GM18498 (cell line): ENCODE measurements around the gene IKZF2.

Experiments used
- ATAC-seq: cut with Tn5 transposase; IDR thresholded peaks from one replicate; pipeline ENCODE4 v1.9.1; 2021; ENCODE audit warnings: mild to moderate bottlenecking, moderate library complexity; ENCODE audit not compliant: unreplicated experiment

The IKZF2 gene

DNA sequence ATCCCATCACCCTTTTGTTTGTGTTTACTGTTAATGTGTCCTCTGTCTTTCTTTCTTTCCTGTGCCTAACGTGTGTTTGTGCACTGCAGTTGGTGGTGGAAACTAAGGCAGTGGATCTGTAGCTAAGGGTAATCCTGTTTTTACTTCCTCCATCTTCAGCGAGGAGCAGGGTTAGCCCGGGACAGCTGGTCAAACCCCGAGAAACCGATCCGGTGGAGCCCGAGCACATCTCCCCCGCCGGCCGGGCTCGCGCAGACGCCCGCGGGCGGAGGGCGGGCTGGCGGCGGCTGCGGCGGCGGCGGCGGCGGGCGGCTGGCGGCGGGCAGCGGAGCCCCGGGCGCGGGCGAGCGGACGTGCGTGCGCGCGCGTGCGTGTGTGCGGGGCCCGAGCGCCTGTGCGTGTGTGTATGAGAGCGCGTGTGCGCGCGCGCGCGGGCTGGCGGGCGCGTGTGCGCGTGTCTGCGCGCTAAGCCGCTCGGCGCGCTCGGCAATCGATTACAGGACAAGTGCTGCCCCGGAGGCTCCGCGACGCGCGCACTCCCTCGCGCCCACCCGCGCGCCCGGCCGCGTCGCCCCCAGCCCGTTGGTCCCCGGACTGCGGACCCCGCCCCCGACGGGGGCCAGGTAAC, at the start of gene IKZF2:
IKZF2 (minus strand) TSS at position 176 of the 628 bp plus-strand sequence. CDS start 2,983 bp downstream, outside the sequence.
- peak; percentile 68 for ATAC-seq

DNA sequence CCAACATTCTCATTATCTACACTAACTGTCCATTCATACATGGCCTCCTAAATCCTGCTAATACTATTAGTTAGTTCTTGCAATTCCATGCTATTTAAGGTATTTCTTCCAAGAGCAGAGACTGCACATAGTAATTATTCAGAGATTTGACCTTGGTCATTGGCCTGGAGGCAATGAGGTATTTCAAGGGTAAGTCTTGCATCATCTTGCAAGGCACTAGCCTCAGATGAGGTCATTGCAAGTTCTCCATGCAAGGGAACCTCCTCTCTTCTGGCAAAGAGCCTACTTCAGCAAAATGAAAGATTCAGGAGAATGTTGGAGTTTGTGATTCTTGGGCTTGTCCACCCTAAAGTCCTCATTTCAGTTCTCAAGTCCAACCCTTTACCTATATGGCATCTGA, 48.5 kb upstream of the IKZF2 start:
- ATAC-seq, result no peak

DNA sequence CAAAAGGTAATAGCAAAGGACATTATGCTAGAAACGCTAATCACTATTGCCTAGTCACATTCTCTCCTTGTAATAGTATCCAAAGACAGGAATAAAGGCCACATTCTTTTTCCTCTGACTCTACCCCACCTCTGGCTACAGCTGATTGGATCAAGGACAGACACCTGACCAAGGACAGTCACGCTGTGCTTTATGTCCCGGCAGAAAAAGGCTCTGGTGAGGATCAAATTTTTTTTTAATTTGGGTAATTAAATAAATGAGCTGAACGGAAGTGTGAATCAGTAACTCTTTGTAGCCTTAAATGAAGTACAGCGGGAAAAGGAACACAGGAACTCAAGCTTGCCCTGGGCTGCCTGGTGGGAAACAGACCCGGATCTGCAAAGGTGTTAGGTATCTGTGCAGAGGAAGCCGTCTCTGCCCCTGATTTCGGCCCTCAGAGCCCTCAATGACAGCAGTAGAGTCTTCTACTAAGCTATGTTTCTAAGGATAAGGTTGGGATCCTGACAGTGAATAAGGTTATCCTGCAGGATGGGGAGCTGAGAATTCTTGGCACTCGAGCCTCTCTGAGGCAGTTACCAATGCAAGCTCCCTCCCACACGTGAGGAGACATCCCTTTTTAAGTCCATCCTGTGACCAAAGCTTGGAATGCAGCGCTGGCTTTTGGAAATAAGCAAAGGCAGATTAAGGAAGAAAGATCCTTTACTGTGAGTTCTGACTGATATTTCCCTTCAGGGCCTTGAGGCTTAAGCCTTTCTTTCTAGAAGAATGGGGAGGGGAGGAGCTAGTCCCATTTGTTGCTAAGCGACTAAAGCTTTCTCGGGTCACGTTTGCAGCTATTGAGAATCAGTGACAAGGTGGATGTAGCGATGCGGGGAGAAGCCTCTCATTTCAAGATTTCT, 37.8 kb upstream of the IKZF2 start:
- no peak for ATAC-seq

DNA sequence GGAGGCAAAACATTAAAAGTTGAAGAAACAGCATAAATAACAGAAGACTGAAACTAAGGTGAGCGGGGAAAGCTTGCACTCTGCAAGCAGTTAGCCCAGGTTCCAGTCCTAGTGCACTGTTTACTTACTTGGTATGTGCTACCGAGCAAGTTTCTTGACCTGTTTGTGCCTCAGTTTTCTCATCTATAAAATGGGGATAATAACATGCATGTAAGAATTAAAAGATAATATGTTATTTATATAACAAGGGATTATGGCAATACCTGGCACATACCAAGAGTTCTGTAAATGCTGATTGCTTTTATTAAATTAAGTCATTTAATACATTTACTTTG, 37.1 kb upstream of the IKZF2 start:
- no peak for ATAC-seq

DNA sequence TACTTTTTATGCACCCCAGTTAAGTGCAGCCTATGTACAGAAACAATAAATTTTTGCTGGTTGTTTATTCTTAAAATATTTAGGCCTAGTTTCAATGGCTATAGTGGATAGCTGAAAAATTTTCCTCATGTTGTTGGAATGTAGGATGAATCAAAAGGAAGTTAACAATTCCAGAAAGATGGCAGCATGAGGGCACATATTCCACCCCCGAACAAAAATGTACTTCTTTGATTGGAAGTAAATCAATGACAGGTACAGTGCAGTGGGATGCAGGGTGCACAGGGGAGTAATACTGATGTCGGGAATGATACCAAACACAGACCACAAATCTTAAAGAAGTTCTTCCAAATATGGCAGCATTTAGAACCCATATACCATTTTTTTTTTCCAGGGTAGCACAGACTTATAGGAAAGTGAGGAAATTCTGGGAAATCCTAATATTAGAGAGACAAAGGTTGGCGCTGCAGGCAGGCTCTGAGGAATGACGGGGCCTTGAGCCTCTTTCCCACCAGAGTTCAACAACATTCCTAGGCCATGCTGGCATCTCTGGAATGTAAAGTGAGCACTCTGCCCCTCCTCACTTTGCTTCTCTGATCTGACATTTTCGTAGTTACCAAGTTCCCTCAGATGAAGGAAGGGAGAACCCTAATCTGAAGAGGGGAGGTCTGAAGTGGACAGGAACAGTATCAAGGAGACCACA, 36.6 kb upstream of the IKZF2 start:
- no peak for ATAC-seq

DNA sequence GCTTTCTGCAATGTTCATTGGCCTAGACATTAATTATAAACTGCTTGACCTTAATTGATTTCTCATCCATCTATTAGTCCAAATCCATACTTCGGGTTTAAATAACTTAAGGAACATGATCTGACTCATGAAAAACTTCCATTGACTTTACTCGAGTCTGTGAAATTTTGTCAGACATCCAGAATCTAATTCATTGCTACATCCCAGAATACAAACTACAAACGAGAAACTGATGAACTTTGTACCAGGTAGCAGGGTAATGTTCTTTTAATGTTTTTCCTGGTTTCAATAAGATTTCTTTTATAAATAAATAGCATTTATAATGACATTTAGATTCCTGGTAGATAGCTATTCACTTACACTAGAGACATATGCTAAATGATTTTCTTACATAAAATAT, 36.0 kb upstream of the IKZF2 start:
- ATAC-seq, result no peak

DNA sequence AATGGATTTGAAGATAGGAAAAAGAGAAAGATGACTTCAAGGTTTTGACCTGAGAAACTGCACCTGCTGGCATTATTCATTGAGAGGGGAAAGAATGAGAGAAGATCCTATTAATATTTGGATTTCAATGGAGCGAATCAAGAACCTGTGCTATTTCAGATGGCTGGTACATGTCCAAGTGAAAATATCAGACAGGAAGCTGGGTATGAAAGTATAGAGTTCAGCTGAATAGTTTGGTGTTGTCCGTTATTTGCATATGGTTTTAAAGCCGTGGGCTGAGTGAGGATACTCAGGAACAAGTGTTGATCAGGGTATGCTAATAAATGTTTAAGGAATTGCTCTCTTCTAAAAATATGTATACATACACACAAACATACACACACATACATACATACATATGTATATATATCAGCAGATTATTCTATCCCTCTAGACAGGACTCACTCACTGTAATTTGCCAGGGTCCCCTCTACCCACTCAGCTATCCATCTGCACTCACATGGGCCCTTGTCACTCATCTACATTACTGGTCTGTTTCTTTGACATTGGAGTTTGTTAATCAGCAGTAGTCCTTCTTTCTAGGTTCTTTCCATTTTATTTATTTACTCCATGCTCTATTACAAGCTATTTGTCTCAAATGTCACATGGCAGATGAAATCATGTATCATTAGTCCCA, 33.9 kb upstream of the IKZF2 start:
- ATAC-seq, result peak; percentile 99

DNA sequence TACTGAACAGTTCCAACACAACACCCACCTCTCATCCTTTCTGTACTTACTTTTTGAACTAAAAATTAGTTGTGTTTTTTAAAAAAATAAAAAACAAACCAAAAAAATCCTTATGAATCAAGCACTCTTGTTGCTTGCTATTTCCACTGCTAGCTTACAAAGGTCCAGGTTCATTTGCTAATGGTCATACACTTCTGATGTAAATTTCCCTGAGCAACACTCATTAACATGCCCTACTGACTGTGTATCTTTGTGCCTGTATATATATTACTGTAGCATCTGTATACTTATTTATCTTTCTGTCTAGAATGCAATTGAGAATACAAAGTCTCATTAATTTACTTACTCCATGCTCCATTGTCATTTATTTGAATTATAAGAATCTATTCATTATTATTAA, 30.3 kb upstream of the IKZF2 start:
- ATAC-seq, result no peak

DNA sequence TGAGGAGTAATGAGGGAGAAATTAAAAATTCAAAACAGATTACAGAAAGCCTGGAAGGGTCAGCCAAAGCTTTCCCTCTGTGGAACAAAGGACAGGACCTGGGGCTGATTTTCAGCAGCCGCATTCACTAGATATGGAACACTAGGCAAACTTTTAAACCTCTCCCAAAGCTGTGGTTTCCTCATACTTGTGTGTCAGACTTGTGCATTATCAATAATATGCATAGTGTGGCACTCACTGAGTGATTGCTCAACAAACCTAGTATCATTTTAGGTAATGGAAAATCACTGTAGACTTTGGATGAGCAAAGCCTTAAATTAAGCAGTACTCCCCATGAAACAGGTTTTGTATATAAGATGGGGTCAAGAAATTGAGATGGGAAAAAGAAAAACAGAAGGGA, 26.3 kb upstream of the IKZF2 start:
- ATAC-seq, result no peak

DNA sequence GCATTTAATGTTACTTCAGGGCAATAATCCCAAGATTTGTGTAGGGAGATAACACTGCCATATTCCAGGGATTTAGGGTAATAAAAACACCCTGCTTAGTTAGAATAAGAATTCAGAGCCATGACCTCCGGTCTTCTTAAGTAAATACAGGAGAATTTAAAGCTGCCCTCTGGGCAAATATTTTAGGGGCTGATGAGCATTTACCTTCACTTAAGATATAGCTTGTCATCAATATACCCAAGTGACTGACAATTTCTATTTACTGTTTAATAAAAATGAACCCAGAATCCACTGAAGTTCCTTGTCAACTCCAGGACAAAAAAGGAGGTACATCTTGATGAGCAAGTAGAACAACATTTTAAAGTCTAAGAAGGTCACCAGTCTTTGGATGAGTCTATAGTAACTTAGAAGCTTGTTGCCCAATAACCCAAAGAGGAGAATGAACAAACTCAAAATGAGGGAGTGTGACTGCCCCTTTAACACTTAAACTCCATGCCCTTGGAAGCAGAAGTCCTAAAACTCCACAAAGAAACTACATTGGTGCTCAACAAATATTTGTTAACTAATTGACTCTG, 24.3 kb upstream of the IKZF2 start:
- no peak for ATAC-seq

DNA sequence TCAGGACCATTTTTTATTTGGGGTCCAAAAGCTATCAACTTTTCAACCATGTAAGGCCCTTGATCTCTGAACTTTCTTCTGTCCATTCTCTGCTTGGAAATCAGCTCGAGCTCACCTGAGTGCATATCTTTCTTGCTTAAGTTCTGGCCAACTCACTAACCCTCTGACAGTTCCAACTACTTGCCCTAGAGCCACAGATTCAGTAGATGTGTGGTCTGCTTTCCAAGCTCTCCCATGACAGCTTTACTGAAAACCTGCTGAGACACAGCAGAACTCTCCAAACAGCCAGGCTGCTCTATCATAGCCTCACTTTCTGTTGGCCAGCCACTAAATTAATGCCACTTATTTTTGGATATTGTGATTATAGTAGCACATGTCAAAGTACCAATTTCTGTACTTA, 21.2 kb upstream of the IKZF2 start:
- ATAC-seq, result no peak

DNA sequence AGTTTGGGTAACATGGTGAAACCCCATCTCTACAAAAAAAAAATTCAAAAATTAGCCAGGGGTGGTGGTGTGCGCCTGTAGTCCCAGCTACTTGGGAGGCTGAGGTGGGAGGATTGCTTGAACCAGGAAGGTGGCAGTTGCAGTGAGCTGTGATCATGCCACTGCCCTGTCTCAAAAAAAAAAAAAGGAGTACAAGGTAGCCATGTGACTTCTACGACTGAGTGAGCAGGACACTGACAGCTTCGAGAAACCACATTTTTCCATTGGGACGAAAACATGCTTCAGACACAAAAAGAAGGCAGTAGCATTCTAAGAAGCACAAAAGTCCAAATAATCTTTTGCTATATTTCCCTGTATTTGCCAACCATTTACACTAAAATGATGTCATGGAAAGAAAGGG, 19.7 kb upstream of the IKZF2 start:
- ATAC-seq, result no peak

DNA sequence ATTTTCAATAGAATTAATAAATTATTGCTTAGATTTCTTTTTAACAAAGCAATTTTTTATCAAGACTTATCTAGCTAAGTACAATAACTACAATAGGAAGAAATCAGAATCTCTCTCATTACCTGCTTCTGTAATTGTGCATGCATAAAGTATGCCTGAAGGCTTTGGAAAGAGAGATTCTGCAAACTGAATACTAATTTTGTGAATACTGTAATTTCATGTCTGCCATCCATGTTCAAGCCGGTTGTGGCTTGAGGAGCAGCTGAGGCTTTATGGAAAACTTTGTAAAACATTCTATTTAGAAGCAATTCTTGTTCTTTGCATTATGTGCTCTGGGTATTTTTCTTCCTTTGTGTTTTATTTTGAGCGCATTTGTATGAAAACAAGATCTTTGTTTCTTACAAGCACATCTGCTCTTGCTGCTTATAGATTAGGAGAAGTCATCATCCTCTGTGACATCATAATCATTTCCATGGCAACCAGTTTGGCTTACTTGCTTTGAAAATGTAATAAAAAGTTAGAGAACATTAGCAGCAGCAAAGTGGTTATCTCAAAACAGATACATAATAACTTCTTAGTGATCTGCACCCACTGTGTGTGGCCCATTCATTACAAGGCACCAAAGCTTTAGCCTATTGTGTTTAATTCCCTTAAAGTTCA, 16.0 kb upstream of the IKZF2 start:
- ATAC-seq, result no peak

DNA sequence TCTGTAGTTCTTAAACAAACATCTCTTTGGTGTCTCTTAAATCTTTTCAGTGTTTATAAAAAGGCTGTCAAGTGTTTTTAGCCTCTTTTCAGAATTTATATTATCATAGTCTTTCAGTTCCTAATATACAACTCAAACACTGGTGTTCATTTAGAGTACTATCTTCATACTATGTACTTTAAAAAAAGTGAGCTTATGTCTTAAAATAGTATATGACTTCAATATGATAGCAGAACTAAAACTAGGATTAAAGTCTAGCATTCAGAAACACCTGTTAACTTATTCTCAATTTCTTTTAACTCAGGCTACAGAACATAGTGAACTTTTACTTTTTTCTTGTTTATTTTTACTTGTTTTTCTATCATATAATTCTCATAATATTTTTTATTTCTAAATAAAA, 14.7 kb upstream of the IKZF2 start:
- peak; percentile 97 for ATAC-seq

DNA sequence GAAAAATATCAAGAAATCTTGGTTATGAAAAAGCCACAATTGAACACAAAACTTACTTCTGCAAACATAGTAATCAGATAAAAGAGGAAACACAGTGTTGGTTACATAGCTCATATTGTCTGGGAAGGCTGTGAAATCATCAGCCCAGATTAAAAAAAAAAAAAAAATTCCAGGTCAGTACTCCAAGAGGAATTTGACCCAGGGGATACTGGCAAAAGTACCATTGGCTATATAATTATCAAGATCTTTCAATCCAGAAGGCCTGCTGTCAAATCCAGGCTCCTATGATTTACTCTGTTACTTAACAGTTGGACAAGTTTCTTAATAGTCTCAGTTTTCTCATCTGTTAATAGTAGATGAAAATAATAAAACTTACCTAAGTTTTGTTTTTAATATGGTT, 12.9 kb upstream of the IKZF2 start:
- ATAC-seq, result no peak

DNA sequence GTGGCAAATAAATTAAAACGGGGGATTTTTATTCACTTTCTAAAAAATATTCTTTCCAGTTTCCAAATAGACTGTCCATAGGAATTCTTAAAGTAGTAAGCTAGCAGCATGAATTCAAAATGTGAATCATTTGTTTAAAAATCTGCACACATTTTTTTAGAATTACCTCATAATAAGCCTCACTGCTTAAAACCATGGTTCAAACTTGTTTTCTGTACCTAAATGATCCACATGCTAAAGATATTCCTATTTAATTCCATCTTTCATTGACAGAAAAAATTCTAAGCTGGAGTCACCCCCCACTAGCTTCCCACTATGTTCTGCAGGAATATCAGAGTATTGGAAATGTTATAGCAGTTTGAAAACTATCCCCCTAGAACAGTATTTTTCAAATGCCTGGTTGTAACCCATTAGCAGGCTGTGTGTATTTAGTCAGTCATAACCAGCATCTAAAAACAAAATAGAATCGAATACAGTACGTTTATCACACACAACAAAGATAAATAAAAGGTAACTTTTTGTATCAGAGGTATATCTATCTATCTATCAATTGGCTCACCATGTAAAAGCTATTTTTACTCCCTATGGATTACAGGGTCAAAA, 11.2 kb upstream of the IKZF2 start:
- ATAC-seq, result no peak

DNA sequence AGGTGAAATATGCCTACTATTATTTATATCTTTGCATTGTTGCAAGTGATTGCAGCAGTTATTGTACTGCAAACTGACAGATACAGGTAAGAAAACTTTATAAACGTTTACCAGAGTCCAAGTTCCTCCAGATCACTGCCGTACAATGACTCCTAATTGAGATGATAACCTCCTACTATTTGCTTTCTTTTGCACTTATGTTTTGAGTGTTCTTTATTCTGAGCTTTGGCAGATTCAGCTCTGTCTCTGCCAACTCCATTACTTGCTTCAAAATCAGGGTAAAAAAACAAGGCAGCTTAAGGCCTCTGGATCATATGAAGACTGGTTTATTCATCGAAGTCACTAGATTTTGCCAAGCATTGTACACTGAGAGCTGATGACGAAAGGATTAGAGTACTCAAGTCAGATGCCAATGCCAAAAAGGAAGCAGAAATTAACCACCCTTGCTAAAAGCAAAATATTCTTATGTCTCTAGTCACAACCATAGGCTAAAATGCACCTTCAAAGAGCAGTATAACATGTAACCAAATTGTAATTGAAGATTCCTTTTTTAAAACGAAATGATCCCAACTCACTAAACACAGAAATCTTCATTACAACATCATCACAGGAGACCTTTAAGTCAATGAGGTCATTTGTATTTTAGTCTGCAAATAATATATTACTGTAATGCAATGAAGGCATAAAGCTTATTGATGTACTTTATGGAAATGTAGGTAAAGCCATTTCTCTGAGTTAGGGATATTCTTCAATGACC, 10.5 kb upstream of the IKZF2 start:
- no peak for ATAC-seq

DNA sequence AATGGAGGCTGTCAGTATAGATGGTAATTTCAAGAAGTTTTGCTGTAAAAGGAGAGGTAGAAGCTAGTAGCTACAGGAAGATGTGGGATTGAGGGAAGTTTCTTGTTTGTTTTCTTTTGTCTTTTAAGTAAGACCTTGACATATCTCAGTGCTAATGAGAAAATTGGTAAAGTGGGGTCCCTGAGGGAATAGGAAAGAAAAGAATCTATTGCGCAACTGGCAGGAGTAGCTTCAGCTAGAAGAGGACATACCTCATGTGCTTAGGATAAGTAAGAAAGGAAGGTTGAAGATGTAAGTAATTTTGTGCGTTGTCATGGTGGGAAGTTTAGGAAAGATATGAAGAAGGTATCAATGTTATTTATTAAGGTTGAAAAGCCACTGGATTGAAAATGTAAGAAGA, 8.4 kb upstream of the IKZF2 start:
- no peak for ATAC-seq

DNA sequence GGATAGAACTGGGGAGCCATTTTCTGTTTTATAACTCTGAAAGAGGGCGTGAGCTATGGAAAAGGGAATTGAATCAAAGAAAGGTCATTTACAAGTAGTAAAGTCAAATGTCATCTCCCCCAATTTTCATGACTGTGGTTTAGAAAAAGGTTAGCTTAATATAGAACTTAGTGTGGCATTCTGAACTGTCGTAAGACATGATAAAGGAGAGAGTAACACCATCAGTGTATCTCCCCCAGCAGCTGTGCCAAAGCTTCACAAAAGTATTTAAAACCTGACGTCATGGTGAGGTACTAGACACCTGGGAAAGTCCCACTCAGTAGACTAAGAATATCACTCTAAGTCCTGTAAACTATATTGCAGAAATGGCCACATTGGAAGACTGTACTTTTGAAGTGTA, 5.8 kb upstream of the IKZF2 start:
- ATAC-seq, result peak; percentile 82
